Hepatocyte (in vitro differentiated cells): ENCODE data around the gene GJA10. TPM values are rescaled to one million over a fixed set of nuclear protein-coding genes. Genes with fewer than 3 reads are reported as not detected.

Source experiments
- DNase-seq: peaks from one replicate; pipeline ENCODE4 v3.0.0-alpha.2; 2016; ENCODE audit warnings: low spot score
- H2AFZ ChIP-seq: fragments of 200-600 bp; sonication (generic); 2 replicates; pipeline ENCODE4 v1.6.0; 2016; ENCODE audit warnings: antibody characterized with exemption, mild to moderate bottlenecking
- H3K27ac ChIP-seq: fragments of 200-600 bp; sonication (generic); 2 replicates; pipeline ENCODE4 v1.5.1; 2016; ENCODE audit warnings: mild to moderate bottlenecking
- H3K27me3 ChIP-seq: fragments of 200-600 bp; sonication (generic); 2 replicates; pipeline ENCODE4 v1.6.1; 2016
- H3K36me3 ChIP-seq: fragments of 200-600 bp; sonication (generic); replicated peaks from 2 replicates; pipeline ENCODE4 v1.5.1; 2016; ENCODE audit warnings: low read depth; ENCODE audit not compliant: insufficient read depth
- H3K4me1 ChIP-seq: fragments of 200-600 bp; sonication (generic); 2 replicates; pipeline ENCODE4 v1.5.1; 2016; ENCODE audit warnings: mild to moderate bottlenecking, moderate library complexity; ENCODE audit not compliant: insufficient read depth
- H3K4me2 ChIP-seq: fragments of 200-600 bp; sonication (generic); 2 replicates; pipeline ENCODE4 v1.6.0; 2016
- H3K4me3 ChIP-seq: fragments of 200-600 bp; sonication (generic); 2 replicates; pipeline ENCODE4 v1.5.1; 2016; ENCODE audit warnings: mild to moderate bottlenecking
- H3K79me2 ChIP-seq: fragments of 200-600 bp; sonication (generic); 2 replicates; pipeline ENCODE4 v1.6.0; 2017; ENCODE audit warnings: mild to moderate bottlenecking
- H3K9me2 ChIP-seq: fragments of 200-600 bp; sonication (generic); replicated peaks from 2 replicates; pipeline ENCODE4 v1.6.0; 2017; ENCODE audit warnings: mild to moderate bottlenecking; ENCODE audit not compliant: insufficient read depth
- H3K9me3 ChIP-seq: fragments of 200-600 bp; sonication (generic); 2 replicates; pipeline ENCODE4 v1.5.1; 2016; ENCODE audit warnings: low read depth, mild to moderate bottlenecking
- H4K20me1 ChIP-seq: fragments of 200-600 bp; sonication (generic); 2 replicates; pipeline ENCODE4 v1.6.0; 2016; ENCODE audit warnings: mild to moderate bottlenecking; ENCODE audit not compliant: insufficient read depth, poor library complexity, severe bottlenecking
- EZH2 ChIP-seq: fragments of 200-600 bp; sonication (generic); IDR thresholded peaks from 2 replicates; pipeline ENCODE4 v1.6.1; 2016; ENCODE audit warnings: antibody characterized with exemption, mild to moderate bottlenecking, borderline replicate concordance
- EZH2phosphoT487 ChIP-seq: fragments of 200-600 bp; sonication (generic); IDR thresholded peaks from one replicate; pipeline ENCODE4 v1.6.1; 2018; ENCODE audit warnings: antibody characterized with exemption, mild to moderate bottlenecking, low read depth, moderate library complexity; ENCODE audit not compliant: unreplicated experiment, severe bottlenecking
- WGBS: methylation state at CpG from one replicate; pipeline ENCODE4 v1.1.6; 2016; ENCODE audit warnings: low lambda C conversion rate; ENCODE audit errors: missing lambda C conversion rate; 5-methylcytosine and 5-hydroxymethylcytosine counted together
- polyA plus RNA-seq: library from polyadenylated mRNA; unstranded; fragments of >200 nt; fragmentation: Nextera tagmentation; extraction: Ambion mirVana; gene quantifications from 2 replicates; pipeline ENCODE4 v1.2.1, GENCODE V29; 2016
- total RNA-seq: library from RNA; depleted of rRNA; stranded (reverse); fragments of >200 nt; gene quantifications from 2 replicates; pipeline ENCODE4 v1.2.3, GENCODE V29; 2014
- TF ChIP-seq, protein P1 (sequence below): fragments of 200-600 bp; sonication (generic); IDR thresholded peaks from 2 replicates; pipeline ENCODE4 v1.5.1; 2016; ENCODE audit warnings: antibody characterized with exemption, mild to moderate bottlenecking; ENCODE audit not compliant: poor library complexity

GJA10 gene
- total and polyA plus RNA-seq, 2 experiments from 2014 or later = not detected

DNA sequence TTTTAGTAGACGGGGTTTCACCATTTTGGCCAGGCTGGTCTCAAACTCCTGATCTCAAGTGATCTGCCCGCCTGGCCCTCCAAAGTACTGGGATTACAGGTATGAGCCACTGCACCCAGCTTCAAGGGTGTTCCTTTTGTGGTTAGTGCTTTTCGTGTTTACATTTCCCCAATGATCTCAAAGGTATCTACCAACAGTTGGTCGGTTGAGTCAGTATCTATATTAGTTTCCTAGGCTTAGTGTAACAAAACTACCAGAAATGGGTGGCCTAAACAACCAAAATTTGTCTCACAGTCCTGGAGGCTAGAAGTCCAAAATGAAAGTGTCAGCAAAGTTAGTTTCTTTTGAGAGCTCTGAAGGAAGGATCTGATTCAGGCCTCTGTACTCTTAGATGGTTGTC, 34.5 kb upstream of the GJA10 start:
- 98% methylated on average over 4 of the region's 4 CpGs for WGBS
- no peak overlapping the region for H3K27ac ChIP-seq
- no peaks in the 10 kb centered on the region for H3K9me3 ChIP-seq
- no peaks in the 10 kb centered on the region for H3K79me2 ChIP-seq
- no peak overlapping the region for H3K4me3 ChIP-seq
- H2AFZ ChIP-seq = no peak overlapping the region
- no peaks in the 10 kb centered on the region for H3K4me1 ChIP-seq
- no peaks in the 10 kb centered on the region for H3K27me3 ChIP-seq
- no peak overlapping the region for H3K4me2 ChIP-seq
- no peaks in the 10 kb centered on the region for H3K36me3 ChIP-seq
- TF ChIP-seq, protein P1, sequence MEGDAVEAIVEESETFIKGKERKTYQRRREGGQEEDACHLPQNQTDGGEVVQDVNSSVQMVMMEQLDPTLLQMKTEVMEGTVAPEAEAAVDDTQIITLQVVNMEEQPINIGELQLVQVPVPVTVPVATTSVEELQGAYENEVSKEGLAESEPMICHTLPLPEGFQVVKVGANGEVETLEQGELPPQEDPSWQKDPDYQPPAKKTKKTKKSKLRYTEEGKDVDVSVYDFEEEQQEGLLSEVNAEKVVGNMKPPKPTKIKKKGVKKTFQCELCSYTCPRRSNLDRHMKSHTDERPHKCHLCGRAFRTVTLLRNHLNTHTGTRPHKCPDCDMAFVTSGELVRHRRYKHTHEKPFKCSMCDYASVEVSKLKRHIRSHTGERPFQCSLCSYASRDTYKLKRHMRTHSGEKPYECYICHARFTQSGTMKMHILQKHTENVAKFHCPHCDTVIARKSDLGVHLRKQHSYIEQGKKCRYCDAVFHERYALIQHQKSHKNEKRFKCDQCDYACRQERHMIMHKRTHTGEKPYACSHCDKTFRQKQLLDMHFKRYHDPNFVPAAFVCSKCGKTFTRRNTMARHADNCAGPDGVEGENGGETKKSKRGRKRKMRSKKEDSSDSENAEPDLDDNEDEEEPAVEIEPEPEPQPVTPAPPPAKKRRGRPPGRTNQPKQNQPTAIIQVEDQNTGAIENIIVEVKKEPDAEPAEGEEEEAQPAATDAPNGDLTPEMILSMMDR = no peak
- no peak for TF ChIP-seq EZH2
- TF ChIP-seq EZH2phosphoT487 = no peak
- no peaks in the 10 kb centered on the region for H3K9me2 ChIP-seq
- H4K20me1 ChIP-seq = no peaks in the 10 kb centered on the region
- DNase-seq = no peak

DNA sequence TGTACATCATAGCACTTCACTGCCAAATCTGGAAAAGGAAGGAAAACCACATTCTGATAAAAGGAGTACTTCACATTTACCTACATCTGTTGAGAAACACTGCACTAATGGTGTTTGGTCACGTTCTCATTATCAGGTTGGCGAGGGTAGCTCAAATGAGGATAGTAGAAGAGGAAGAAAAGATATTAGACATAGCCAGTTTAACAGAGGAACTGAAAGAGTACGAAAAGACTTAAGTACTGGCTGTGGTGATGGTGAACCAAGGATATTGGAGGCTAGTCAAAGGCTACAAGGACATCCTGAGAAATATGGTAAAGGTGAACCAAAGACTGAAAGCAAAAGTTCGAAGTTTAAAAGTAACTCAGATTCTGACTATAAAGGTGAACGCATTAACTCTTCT, 32.0 kb upstream of the GJA10 start:
- no peak overlapping the region for H3K27ac ChIP-seq
- no peak for DNase-seq
- no peaks in the 10 kb centered on the region for H3K9me2 ChIP-seq
- no peaks in the 10 kb centered on the region for H3K4me1 ChIP-seq
- H3K79me2 ChIP-seq = no peaks in the 10 kb centered on the region
- TF ChIP-seq, protein P1 = no peak
- TF ChIP-seq EZH2 = no peak
- TF ChIP-seq EZH2phosphoT487 = no peak
- no peak overlapping the region for H2AFZ ChIP-seq
- no peaks in the 10 kb centered on the region for H4K20me1 ChIP-seq
- no peaks in the 10 kb centered on the region for H3K36me3 ChIP-seq
- H3K9me3 ChIP-seq = no peaks in the 10 kb centered on the region
- 98% methylated on average over 5 of the region's 5 CpGs for WGBS
- no peak overlapping the region for H3K4me3 ChIP-seq
- no peak overlapping the region for H3K4me2 ChIP-seq
- H3K27me3 ChIP-seq = no peaks in the 10 kb centered on the region

DNA sequence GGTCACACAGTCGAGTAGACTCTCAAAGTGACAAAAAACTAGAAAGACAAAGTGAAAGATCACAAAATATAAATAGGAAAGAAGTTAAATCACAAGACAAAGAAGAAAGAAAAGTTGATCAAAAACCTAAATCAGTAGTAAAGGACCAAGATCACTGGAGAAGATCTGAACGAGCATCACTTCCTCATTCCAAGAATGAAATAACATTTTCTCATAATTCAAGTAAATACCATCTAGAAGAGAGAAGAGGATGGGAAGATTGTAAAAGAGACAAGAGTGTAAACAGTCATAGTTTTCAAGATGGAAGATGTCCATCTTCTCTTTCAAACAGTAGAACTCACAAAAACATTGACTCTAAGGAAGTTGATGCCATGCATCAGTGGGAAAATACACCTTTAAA, 31.6 kb upstream of the GJA10 start:
- DNase-seq = no peak
- TF ChIP-seq EZH2phosphoT487 (no peak), EZH2 (no peak)
- TF ChIP-seq, protein P1 = no peak
- H3K4me3 ChIP-seq = no peak overlapping the region
- H3K4me1 ChIP-seq = no peaks in the 10 kb centered on the region
- no peaks in the 10 kb centered on the region for H4K20me1 ChIP-seq
- H3K9me2 ChIP-seq = no peaks in the 10 kb centered on the region
- no peaks in the 10 kb centered on the region for H3K36me3 ChIP-seq
- H2AFZ ChIP-seq = no peak overlapping the region
- no peak overlapping the region for H3K27ac ChIP-seq
- H3K4me2 ChIP-seq = no peak overlapping the region
- 100% methylated on average over 2 of the region's 2 CpGs for WGBS
- H3K27me3 ChIP-seq = no peaks in the 10 kb centered on the region
- H3K9me3 ChIP-seq = no peaks in the 10 kb centered on the region
- H3K79me2 ChIP-seq = no peaks in the 10 kb centered on the region
